SK-N-SH treated with all-trans-retinoic acid at 6 μM for 48 hours (cell line): ENCODE measurements around the gene SERPINF2.

ENCODE experiments used
- ARNTL ChIP-seq: fragments of 450-650 bp; formaldehyde crosslinking; IDR thresholded peaks from 2 replicates; pipeline ENCODE4 v1.5.0; 2020; ENCODE audit warnings: low read depth, mild to moderate bottlenecking, moderate library complexity, borderline replicate concordance
- ISL1 ChIP-seq: fragments of 250-450 bp; sonication (Bioruptor Pico); IDR thresholded peaks from 2 replicates; pipeline ENCODE4 v2.1.2; 2022; ENCODE audit warnings: mild to moderate bottlenecking, moderate library complexity
- TCF4 ChIP-seq: fragments of 250-450 bp; sonication (Bioruptor Pico); IDR thresholded peaks from 2 replicates; pipeline ENCODE4 v1.8.0; 2021; ENCODE audit warnings: mild to moderate bottlenecking, moderate library complexity, borderline replicate concordance
- ZFP3 ChIP-seq: fragments of 250-450 bp; sonication (Bioruptor Pico); IDR thresholded peaks from 2 replicates; pipeline ENCODE4 v1.5.0; 2020; ENCODE audit warnings: mild to moderate bottlenecking, moderate library complexity
- TF ChIP-seq, protein P1 (sequence below): fragments of 250-450 bp; sonication (Bioruptor Pico); IDR thresholded peaks from 2 replicates; pipeline ENCODE4 v1.5.1; 2020; ENCODE audit warnings: low read depth, mild to moderate bottlenecking, moderate library complexity

DNA sequence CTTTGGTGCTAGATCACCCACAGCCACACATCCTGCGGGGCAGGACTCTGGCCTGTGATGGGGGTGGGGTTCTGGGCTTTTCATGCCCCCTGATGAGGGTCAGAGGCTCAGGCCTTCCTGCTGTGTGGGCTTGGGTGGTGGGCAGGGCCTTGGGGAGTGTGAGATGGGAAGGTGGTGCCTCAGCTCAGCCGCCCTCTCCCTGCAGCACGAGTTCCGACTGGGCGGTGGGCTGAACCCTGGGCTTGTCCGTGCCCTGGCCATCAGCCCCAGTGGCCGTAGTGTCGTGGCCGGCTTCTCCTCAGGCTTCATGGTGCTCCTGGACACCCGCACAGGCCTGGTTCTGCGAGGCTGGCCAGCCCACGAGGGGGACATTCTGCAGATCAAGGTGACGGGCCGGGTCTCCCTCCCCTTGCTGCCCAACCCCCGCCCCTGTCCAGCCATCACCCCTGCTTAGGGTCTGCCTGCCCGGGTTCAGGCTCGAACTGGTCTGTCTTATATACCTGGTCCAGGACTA lies 6.8 kb upstream of the SERPINF2 start:
- TF ChIP-seq TCF4 (CRISPR knock-in tag) (no peak), ARNTL (no peak), ZFP3 (CRISPR knock-in tag) (no peak), ISL1 (CRISPR knock-in tag) (no peak)
- TF ChIP-seq, protein P1, sequence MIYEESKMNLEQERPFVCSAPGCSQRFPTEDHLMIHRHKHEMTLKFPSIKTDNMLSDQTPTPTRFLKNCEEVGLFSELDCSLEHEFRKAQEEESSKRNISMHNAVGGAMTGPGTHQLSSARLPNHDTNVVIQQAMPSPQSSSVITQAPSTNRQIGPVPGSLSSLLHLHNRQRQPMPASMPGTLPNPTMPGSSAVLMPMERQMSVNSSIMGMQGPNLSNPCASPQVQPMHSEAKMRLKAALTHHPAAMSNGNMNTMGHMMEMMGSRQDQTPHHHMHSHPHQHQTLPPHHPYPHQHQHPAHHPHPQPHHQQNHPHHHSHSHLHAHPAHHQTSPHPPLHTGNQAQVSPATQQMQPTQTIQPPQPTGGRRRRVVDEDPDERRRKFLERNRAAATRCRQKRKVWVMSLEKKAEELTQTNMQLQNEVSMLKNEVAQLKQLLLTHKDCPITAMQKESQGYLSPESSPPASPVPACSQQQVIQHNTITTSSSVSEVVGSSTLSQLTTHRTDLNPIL (CRISPR knock-in tag), result no peak
